Measurements from ENCODE around the gene SMIM1.

DNA sequence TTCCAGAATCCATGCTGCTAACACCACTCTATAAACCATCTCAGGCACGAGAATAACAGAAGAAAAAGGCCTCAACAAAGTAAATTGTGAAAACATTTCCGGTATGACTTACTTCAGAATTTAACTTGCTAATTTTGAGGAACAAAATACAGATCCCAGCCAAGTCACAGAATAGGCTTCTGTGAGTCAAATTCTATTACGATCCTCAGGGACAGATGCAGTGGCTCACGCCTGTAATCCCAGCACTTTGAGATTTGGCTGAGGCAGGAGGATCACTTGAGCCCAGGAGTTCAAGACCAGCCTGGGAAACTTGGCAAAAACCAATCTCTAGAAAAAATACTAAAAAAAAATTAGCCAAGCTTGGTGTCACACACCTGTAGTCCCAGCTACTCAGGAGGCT, 29.1 kb upstream of the SMIM1 start:
- TF ChIP-seq CTCF (IDR thresholded peaks at IDR 0.05) = no peak
- TF ChIP-seq, protein P1, sequence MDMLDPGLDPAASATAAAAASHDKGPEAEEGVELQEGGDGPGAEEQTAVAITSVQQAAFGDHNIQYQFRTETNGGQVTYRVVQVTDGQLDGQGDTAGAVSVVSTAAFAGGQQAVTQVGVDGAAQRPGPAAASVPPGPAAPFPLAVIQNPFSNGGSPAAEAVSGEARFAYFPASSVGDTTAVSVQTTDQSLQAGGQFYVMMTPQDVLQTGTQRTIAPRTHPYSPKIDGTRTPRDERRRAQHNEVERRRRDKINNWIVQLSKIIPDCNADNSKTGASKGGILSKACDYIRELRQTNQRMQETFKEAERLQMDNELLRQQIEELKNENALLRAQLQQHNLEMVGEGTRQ (IDR thresholded peaks at IDR 0.05) = no peak
- TF ChIP-seq ESRRA (IDR thresholded peaks at IDR 0.05; ENCODE audit: borderline replicate concordance, low read length) = no peak
- TF ChIP-seq EP300 (IDR thresholded peaks at IDR 0.05) = no peak
- TF ChIP-seq JUN (IDR thresholded peaks at IDR 0.05) = no peak
- no peak for TF ChIP-seq PHF8 (IDR thresholded peaks at IDR 0.05; ENCODE audit: borderline replicate concordance, low read depth)
- TF ChIP-seq POLR2A (IDR thresholded peaks at IDR 0.05; ENCODE audit: low read length) = no peak
- no peak for TF ChIP-seq POLR2AphosphoS2 (conservative IDR thresholded peaks at IDR 0.05; ENCODE audit: low read length)
- no peak for TF ChIP-seq KDM1A (IDR thresholded peaks at IDR 0.05; ENCODE audit: low read depth)
